ENCODE measurements around the gene CAB39.

GRCh38 chr2:230849633-230850357, 137.2 kb downstream of the CAB39 start:
- TF ChIP-seq EZH2 (IDR thresholded peaks at IDR 0.05) (no peak), POLR2AphosphoS5 (IDR thresholded peaks at IDR 0.05; ENCODE audit: borderline replicate concordance, low read depth, low read length) (no peak), FOXP2 (optimal IDR thresholded peaks at IDR 0.05; ENCODE audit: control extremely low read depth, extremely low read length, insufficient read depth) (no peak)
